GM12878 (cell line): ENCODE data around the gene RAI14. TPM values are rescaled to one million over a fixed set of nuclear protein-coding genes. Genes with fewer than 3 reads are reported as not detected.

Experiments
- ATAC-seq: fragments of 200-7000 bp; cut with Tn5 transposase; 3 replicates; pipeline ENCODE4 v1.9.1; 2020; ENCODE audit warnings: mild to moderate bottlenecking, moderate library complexity
- BruUV-seq: library from RNA; stranded (reverse); fragments of 400-500 nt; replicated peaks from 2 replicates; lab custom pipeline; 2021; lab: Mats Ljungman, UMichigan
- CTCF ChIA-PET: fragments of 300-600 bp; sonication (Branson Sonifier 250); formaldehyde crosslinking; extraction: SDS; loops from one replicate; lab custom pipeline; 2021; ENCODE audit warnings: inconsistent platforms; lab: Yijun Ruan, JAX
- POLR2A ChIA-PET: fragments of 350-600 bp; formaldehyde crosslinking; extraction: SDS; loops from one replicate; lab custom pipeline; 2021; ENCODE audit warnings: inconsistent platforms; lab: Charles Lee
- RAD21 ChIA-PET: fragments of 300-600 bp; sonication (Branson Sonifier 250); formaldehyde crosslinking; loops from one replicate; lab custom pipeline; 2023; ENCODE audit warnings: antibody characterized with exemption; ENCODE audit not compliant: unreplicated experiment; lab: Charles Lee
- SMC1A ChIA-PET: fragments of 300-600 bp; sonication (Branson Sonifier 250); formaldehyde crosslinking; loops from one replicate; lab custom pipeline; 2023; ENCODE audit not compliant: unreplicated experiment, uncharacterized antibody; lab: Charles Lee
- DNase-seq: peaks from one replicate; pipeline ENCODE4 v3.0.0-alpha.2; 2011; ENCODE audit warnings: low read depth, low spot score
- FAIRE-seq: peaks from 3 replicates; lab custom pipeline; 2011; peaks lifted over from hg19 to GRCh38; lab: Jason Lieb, UNC
- H2AFZ ChIP-seq: 2 replicates; pipeline ENCODE4 v1.6.0; 2011; ENCODE audit warnings: low read depth, low read length, control low read depth; ENCODE audit not compliant: control insufficient read depth
- H3K27ac ChIP-seq: 2 replicates; pipeline ENCODE4 v1.5.1; 2011; ENCODE audit warnings: control low read depth; ENCODE audit not compliant: control insufficient read depth, insufficient read depth
- H3K27me3 ChIP-seq, 2 experiments: replicated peaks in 1 of 2; 2 replicates each; pipeline versions ENCODE4 v1.6.0 to v1.6.1; 2011; ENCODE audit warnings: low read length in 1 of 2; ENCODE audit not compliant: control insufficient read depth in 2 of 2, insufficient read depth in 2 of 2
- H3K36me3 ChIP-seq, 2 experiments: 2 replicates each; pipeline ENCODE4 v1.5.1; 2011; ENCODE audit warnings: low read length in 1 of 2; ENCODE audit not compliant: control insufficient read depth in 2 of 2, insufficient read depth in 2 of 2
- H3K4me1 ChIP-seq: 2 replicates; pipeline ENCODE4 v1.6.1; 2011; ENCODE audit warnings: mild to moderate bottlenecking, low read length, moderate library complexity, mixed read lengths; ENCODE audit not compliant: control insufficient read depth, insufficient read depth
- H3K4me2 ChIP-seq: 2 replicates; pipeline ENCODE4 v1.6.0; 2011; ENCODE audit warnings: control low read depth; ENCODE audit not compliant: control insufficient read depth, insufficient read depth
- H3K4me3 ChIP-seq: fragments of 200-600 bp; sonication (generic); 2 replicates; pipeline ENCODE4 v1.5.1; 2016
- H3K79me2 ChIP-seq: 2 replicates; pipeline ENCODE4 v1.6.0; 2011; ENCODE audit warnings: low read length; ENCODE audit not compliant: control insufficient read depth, insufficient read depth
- H3K9ac ChIP-seq: 2 replicates; pipeline ENCODE4 v1.8.0; 2011; ENCODE audit warnings: low read length, control low read depth, mixed read lengths; ENCODE audit not compliant: control insufficient read depth, insufficient read depth
- H3K9me3 ChIP-seq: replicated peaks from 3 replicates; pipeline ENCODE4 v1.5.1; 2011; ENCODE audit warnings: mild to moderate bottlenecking, low read length; ENCODE audit not compliant: control insufficient read depth, insufficient read depth
- H4K20me1 ChIP-seq: 2 replicates; pipeline ENCODE4 v1.6.0; 2011; ENCODE audit not compliant: control insufficient read depth, insufficient read depth
- BRCA1 ChIP-seq: IDR thresholded peaks from 2 replicates; pipeline ENCODE4 v1.6.1; 2011; ENCODE audit warnings: low read depth, low read length, improper control_type of control experiment
- CBX5 ChIP-seq: sonication (generic); IDR thresholded peaks from 2 replicates; pipeline ENCODE4 v1.6.1; 2016; ENCODE audit warnings: low read depth, moderate library complexity, mild to moderate bottlenecking, inconsistent platforms
- ELK1 ChIP-seq: IDR thresholded peaks from 2 replicates; pipeline ENCODE4 v1.6.1; 2012; ENCODE audit warnings: low read depth, low read length, improper control_type of control experiment
- EZH2 ChIP-seq: IDR thresholded peaks from 2 replicates; pipeline ENCODE4 v1.6.1; 2012; ENCODE audit warnings: low read depth, mild to moderate bottlenecking, control low read depth, inconsistent platforms, low read length, borderline replicate concordance; ENCODE audit not compliant: control insufficient read depth
- FOXK2 ChIP-seq: fragments of 450-650 bp; IDR thresholded peaks from 2 replicates; pipeline ENCODE4 v1.6.1; 2017; ENCODE audit warnings: mild to moderate bottlenecking, moderate library complexity
- NKRF ChIP-seq: fragments of 450-650 bp; conservative IDR thresholded peaks from 2 replicates; pipeline ENCODE4 v1.6.1; 2017; ENCODE audit warnings: mild to moderate bottlenecking, moderate library complexity
- POLR2A ChIP-seq: IDR thresholded peaks from 2 replicates; pipeline ENCODE4 v1.6.1; 2011; ENCODE audit warnings: low read depth, mild to moderate bottlenecking, low read length
- RAD51 ChIP-seq: fragments of 450-650 bp; IDR thresholded peaks from 2 replicates; pipeline ENCODE4 v1.6.1; 2016; ENCODE audit warnings: moderate library complexity, mild to moderate bottlenecking, inconsistent platforms
- SMARCA5 ChIP-seq: fragments of 450-650 bp; IDR thresholded peaks from 2 replicates; pipeline ENCODE4 v1.6.1; 2017; ENCODE audit warnings: mild to moderate bottlenecking
- SREBF1 ChIP-seq: IDR thresholded peaks from 2 replicates; pipeline ENCODE4 v1.6.1; 2012; ENCODE audit warnings: mild to moderate bottlenecking, low read length
- SUPT20H ChIP-seq: IDR thresholded peaks from 2 replicates; pipeline ENCODE4 v1.6.1; 2011; ENCODE audit warnings: low read depth, mild to moderate bottlenecking, low read length, moderate library complexity, borderline replicate concordance; ENCODE audit not compliant: control insufficient read depth
- TCF7 ChIP-seq: IDR thresholded peaks from 2 replicates; pipeline ENCODE4 v1.6.1; 2014; ENCODE audit warnings: antibody characterized with exemption, borderline replicate concordance
- ZBED1 ChIP-seq: IDR thresholded peaks from 2 replicates; pipeline ENCODE4 v1.6.1; 2016; ENCODE audit warnings: borderline replicate concordance
- ZBTB40 ChIP-seq: fragments of 450-650 bp; IDR thresholded peaks from 2 replicates; pipeline ENCODE4 v1.6.1; 2016; ENCODE audit warnings: mild to moderate bottlenecking, moderate library complexity, borderline replicate concordance
- ZNF217 ChIP-seq: fragments of 450-650 bp; IDR thresholded peaks from 2 replicates; pipeline ENCODE4 v1.6.1; 2017; ENCODE audit warnings: antibody characterized with exemption, mild to moderate bottlenecking
- WGBS: methylation state at CpG from one replicate; pipeline ENCODE4 v1.1.6; 2016; ENCODE audit warnings: low lambda C conversion rate; ENCODE audit not compliant: insufficient replicate concordance, insufficient coverage; ENCODE audit errors: missing lambda C conversion rate; 5-methylcytosine and 5-hydroxymethylcytosine counted together
- in situ Hi-C: fragments of 300-500 bp; cut with MboI; formaldehyde crosslinking; loops from 9 replicates; pipeline ENCODE4 v1.14.3; 2018; ENCODE audit warnings: mixed read lengths
- intact Hi-C: fragments of 100-400 bp; cut with micrococcal nuclease; formaldehyde crosslinking; loops from one replicate; pipeline ENCODE4 v1.14.2; 2022; ENCODE audit not compliant: unreplicated experiment
- polyA plus RNA-seq, 11 experiments: library from polyadenylated mRNA; depleted of rRNA in 4 of 11; unstranded in 6 of 11; stranded (reverse) in 5 of 11; fragments of >200 nt; fragmentation: Nextera tagmentation in 4 of 11; fragmentation: Illumina TruSeq in 1 of 11; extraction: Ambion mirVana in 4 of 11; extraction: Trizol in 1 of 11; gene quantifications; 1 replicate in 1 of 11; 2 replicates in 10 of 11; pipeline versions ENCODE4 v1.2.1 to v1.2.3, GENCODE V29; 2011 to 2016; ENCODE audit warnings: inconsistent platforms in 2 of 11, missing spikeins in 2 of 11, low read depth in 1 of 11
- total RNA-seq, 4 experiments: library from RNA; depleted of rRNA in 3 of 4; stranded (reverse); fragments of >200 nt in 3 of 4; fragmentation: Illumina TruSeq in 1 of 4; extraction: Trizol in 1 of 4; gene quantifications; 2 replicates each; pipeline versions ENCODE4 v1.2.1 to v1.2.3, GENCODE V29; 2013 to 2021
- TF ChIP-seq, protein P1 (sequence below): fragments of 150-350 bp; IDR thresholded peaks from 2 replicates; pipeline ENCODE4 v1.6.1; 2014; ENCODE audit warnings: mild to moderate bottlenecking, low read depth, low read length

RAI14 gene
- total and polyA plus RNA-seq, 10 of the 15 experiments (the other 5 are each of a cell fraction or from before 2014, with no cell fraction given) = 0.18 to 4.6 (median 1.9) TPM

DNA sequence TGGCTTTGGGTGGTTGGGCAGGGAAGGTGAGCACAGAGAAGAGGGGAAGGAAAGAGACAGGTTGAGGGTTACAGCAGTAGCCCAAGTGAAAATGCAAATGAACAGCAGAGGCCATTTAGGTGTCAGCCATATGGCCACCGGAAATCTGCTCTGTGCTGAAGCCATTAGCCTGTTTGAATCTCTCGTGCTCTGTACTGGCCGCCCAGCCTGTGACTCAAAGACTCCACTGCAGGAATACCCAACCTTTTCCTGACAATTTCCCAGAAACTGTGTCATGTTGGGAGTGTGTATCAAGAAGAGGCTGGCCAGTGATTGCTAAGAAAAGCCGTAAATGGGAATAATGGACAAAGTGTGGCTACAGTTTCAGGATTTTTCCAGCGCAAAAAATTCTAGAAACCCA is 35.9 kb upstream of the RAI14 start:
- intact Hi-C loops = no loop called here
- TF ChIP-seq EZH2 (no peak), ZNF217 (no peak), ZBED1 (no peak), SUPT20H (no peak), BRCA1 (no peak), SREBF1 (no peak), SMARCA5 (no peak), CBX5 (no peak), ZBTB40 (no peak), RAD51 (no peak), NKRF (no peak), FOXK2 (no peak), POLR2A (no peak), ELK1 (no peak), TCF7 (no peak)
- TF ChIP-seq, protein P1, sequence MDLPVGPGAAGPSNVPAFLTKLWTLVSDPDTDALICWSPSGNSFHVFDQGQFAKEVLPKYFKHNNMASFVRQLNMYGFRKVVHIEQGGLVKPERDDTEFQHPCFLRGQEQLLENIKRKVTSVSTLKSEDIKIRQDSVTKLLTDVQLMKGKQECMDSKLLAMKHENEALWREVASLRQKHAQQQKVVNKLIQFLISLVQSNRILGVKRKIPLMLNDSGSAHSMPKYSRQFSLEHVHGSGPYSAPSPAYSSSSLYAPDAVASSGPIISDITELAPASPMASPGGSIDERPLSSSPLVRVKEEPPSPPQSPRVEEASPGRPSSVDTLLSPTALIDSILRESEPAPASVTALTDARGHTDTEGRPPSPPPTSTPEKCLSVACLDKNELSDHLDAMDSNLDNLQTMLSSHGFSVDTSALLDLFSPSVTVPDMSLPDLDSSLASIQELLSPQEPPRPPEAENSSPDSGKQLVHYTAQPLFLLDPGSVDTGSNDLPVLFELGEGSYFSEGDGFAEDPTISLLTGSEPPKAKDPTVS = no peak
- H3K4me3 ChIP-seq = no peak overlapping the region
- H2AFZ ChIP-seq = no peak overlapping the region; the same call in 1 of the 2 replicates
- ATAC-seq (no peak), DNase-seq (no peak), FAIRE-seq (no peak)
- ChIA-PET CTCF (no interaction called here), SMC1A (no interaction called here), RAD21 (no interaction called here), POLR2A (no interaction called here)
- no peak overlapping the region for H3K27ac ChIP-seq
- no TSS peak for BruUV-seq
- in situ Hi-C loops = no loop called here
- no peaks in the 10 kb centered on the region for H3K9me3 ChIP-seq
- no peaks in the 10 kb centered on the region for H3K36me3 ChIP-seq
- no peaks in the 10 kb centered on the region for H3K4me1 ChIP-seq
- H3K79me2 ChIP-seq = no peaks in the 10 kb centered on the region
- H3K27me3 ChIP-seq = no peaks in the 10 kb centered on the region
- no peak overlapping the region for H3K4me2 ChIP-seq
- H3K9ac ChIP-seq = no peak overlapping the region
- 87% methylated on average over 5 of the region's 5 CpGs for whole genome bisulfite sequencing
- no peaks in the 10 kb centered on the region for H4K20me1 ChIP-seq
